Activated CD4-positive, alpha-beta T cell treated with anti-CD3 and anti-CD28 coated beads, Interleukin-2, amount 10 ng/mL, durations not matched to agents 24 days and 14 days (primary cell): Measurements from ENCODE around the gene TUBB1. TPM values are rescaled to one million over a fixed set of nuclear protein-coding genes. Genes with fewer than 3 reads are reported as not detected.
"Not testable (repeated sequence)": the region's sequence is repeated elsewhere in the genome, so short reads cannot be mapped to it uniquely, and the experiment has no call there.

ENCODE experiments used
- DNase-seq: peaks from one replicate; pipeline ENCODE4 v3.0.0; 2022
- H3K27ac Mint-ChIP-seq: one replicate; pipeline ENCODE4 v1.8.0; 2022; ENCODE audit warnings: mild to moderate bottlenecking, mixed read lengths
- H3K27me3 Mint-ChIP-seq: one replicate; pipeline ENCODE4 v1.8.0; 2022; ENCODE audit warnings: mixed read lengths
- H3K36me3 Mint-ChIP-seq: one replicate; pipeline ENCODE4 v1.8.0; 2022; ENCODE audit warnings: low read depth, mild to moderate bottlenecking, mixed read lengths
- H3K4me1 Mint-ChIP-seq: one replicate; pipeline ENCODE4 v1.8.0; 2021; ENCODE audit warnings: mixed read lengths
- H3K4me3 Mint-ChIP-seq: one replicate; pipeline ENCODE4 v1.8.0; 2022; ENCODE audit warnings: mild to moderate bottlenecking, moderate library complexity, mixed read lengths
- H3K9me3 Mint-ChIP-seq: one replicate; pipeline ENCODE4 v1.8.0; 2021; ENCODE audit warnings: mixed read lengths
- intact Hi-C: fragments of 100-400 bp; cut with micrococcal nuclease; formaldehyde crosslinking; loops from one replicate; pipeline ENCODE4 v1.15.1; 2023
- total RNA-seq: library from RNA; stranded (reverse); gene quantifications from 2 replicates; pipeline ENCODE4 v1.2.3, GENCODE V29; 2022

The TUBB1 gene
- total RNA-seq, 1 donor from 2014 or later = not detected

DNA sequence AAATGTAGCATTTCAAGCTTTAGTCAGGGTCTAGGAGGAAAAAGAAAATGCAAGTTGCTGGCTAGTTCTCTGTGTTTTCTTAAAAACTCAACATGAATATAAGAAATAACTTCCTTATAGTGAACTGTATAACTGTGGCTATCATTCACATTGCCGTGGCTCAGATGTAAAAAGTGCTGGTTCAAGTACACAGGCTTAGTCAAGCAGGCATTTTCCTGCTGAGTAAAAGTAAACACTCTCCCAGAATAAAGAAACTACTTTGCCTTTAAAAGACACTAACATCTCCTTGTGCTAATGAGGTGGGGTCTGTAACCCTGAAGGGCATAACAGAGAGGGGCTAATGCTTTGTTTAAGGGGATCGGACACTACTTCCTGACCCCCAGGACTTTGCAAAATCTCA is 9.6 kb downstream of the TUBB1 start:
- peaks cover 70% of the 10 kb centered on the region for H3K36me3 Mint-ChIP-seq
- H3K4me3 Mint-ChIP-seq = peak overlapping the region; percentile 66
- no peaks in the 10 kb centered on the region for H3K9me3 Mint-ChIP-seq
- H3K4me1 Mint-ChIP-seq = peaks cover 55% of the 10 kb centered on the region
- H3K27me3 Mint-ChIP-seq = no peaks in the 10 kb centered on the region
- H3K27ac Mint-ChIP-seq = no peak overlapping the region
- intact Hi-C loops = no loop called here
- no peak for DNase-seq

DNA sequence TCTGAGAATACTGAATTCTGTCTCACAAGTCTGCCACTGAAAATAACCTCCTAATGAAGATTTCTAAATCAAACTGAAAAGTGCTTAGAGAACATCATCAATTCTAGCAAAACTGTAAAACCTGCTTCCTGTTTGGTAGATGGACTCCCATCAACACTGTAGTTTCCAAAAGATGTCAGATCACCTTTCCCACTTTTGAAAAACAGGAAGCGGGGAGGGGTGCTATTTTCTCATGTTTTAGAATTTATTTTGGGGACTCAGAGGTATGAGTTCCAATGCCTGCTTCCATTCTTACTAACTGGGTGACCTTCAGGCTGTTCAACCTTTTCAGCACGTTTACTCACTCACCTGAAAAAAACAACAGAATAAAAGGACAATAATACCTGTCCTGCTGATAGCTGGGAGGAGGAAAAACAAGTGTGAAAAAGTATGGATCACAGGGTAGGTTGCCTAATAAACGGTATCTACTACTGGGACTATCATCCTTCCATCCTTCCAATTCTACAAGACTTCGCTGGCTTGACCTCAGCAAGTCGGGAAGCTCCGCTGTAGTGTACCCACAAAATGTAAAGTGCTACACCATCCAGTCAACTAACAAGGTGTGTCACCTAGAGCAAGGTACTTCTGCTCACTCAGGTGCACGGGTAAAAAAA is 11.8 kb downstream of the TUBB1 start:
- H3K27ac Mint-ChIP-seq = peak overlapping the region; percentile 97
- H3K4me3 Mint-ChIP-seq = peak overlapping the region; percentile 95
- intact Hi-C loops = loop anchor here (1.0 to 5.0 kb wide), 3 partner anchors 24 to 379 kb away; partner anchors contain the start of genes CTSZ and STX16
- peak; percentile 68 for DNase-seq
- no peaks in the 10 kb centered on the region for H3K27me3 Mint-ChIP-seq
- no peaks in the 10 kb centered on the region for H3K9me3 Mint-ChIP-seq
- peaks cover 69% of the 10 kb centered on the region for H3K36me3 Mint-ChIP-seq
- peaks cover 60% of the 10 kb centered on the region for H3K4me1 Mint-ChIP-seq

DNA sequence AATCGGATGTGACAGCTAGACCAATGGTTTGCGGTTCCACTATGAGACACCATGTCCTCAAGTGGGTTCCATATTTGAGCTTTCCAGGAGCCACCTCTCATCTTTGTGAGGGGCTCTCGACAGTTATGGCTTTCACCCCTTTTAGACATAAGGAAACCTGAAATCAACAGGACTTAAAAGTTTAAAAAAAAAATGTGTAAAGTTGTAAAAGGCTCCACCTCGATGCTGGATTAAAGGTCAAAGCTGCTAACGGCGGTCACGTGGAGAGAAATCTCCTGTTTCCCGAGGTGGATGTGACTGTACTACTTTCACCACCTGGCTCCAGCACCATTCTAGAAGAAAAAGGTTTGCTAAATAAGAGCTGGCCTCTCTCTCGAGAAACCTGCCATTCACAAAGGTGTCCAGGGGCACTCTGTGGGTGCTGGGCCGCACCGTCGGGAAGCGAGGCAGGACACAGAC is 12.4 kb downstream of the TUBB1 start:
- intact Hi-C loops = loop anchor here (1.0 to 5.0 kb wide), 6 partner anchors 11 to 379 kb away; partner anchors contain the start of genes CTSZ, NELFCD, PRELID3B and STX16
- Mint-ChIP-seq H3K4me1 (peaks cover 56% of the 10 kb centered on the region), H3K9me3 (no peaks in the 10 kb centered on the region), H3K27ac (peak overlapping the region; percentile 97), H3K36me3 (peaks cover 65% of the 10 kb centered on the region), H3K4me3 (peak overlapping the region; percentile 95), H3K27me3 (no peaks in the 10 kb centered on the region)
- no peak for DNase-seq

DNA sequence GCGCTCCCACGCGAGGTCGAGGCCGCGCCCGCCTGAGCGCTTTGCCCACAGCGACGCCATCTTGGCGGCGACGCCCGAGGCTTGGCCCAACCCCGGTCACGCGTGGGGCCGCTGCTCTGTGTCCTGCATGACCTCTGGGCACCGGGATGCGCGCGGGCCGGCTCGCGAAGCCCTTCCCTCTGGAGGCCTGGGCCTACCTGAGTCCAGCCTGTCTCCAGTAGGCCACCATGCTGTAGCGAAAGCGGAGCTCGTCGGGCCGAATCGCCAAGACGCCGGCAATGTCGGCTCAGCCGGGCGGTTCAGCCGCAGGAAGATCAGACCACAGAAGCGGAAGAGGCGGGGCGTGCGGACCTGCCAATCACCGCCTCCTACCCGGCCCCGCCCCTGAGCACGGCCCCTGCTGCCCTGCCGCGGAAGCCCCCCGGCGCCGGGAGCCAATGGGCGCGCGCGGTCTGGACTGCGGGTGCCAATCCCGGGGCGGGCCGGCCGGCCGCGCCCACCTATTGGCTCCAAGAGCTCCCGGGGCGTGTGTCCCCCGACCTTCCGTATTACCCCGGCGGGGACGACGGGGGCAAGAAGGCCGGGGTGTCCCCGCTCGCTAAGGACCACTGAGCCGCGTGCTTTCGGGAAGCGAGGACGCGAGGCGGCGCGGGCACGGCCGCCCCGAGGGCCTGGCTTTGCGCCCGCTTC is 12.9 kb downstream of the TUBB1 start, which contains the start of gene ATP5F1E:
ATP5F1E (minus strand) TSS at position 313 of the 690 bp plus-strand sequence; CDS start at position 229, 84 bp downstream.
- H3K4me3 Mint-ChIP-seq = peak within 1 kb of the TSS; percentile 95
- DNase-seq = peak; percentile 99
- H3K36me3 Mint-ChIP-seq = peaks cover 65% of the 10 kb centered on the region
- H3K4me1 Mint-ChIP-seq = peaks cover 56% of the 10 kb centered on the region
- intact Hi-C loops = loop anchor here (1.0 to 5.0 kb wide), 5 partner anchors 10 to 380 kb away; partner anchors contain the start of genes NELFCD, PRELID3B and STX16
- H3K9me3 Mint-ChIP-seq = no peaks in the 10 kb centered on the region
- peak within 1 kb of the TSS; percentile 97 for H3K27ac Mint-ChIP-seq
- H3K27me3 Mint-ChIP-seq = no peaks in the 10 kb centered on the region

DNA sequence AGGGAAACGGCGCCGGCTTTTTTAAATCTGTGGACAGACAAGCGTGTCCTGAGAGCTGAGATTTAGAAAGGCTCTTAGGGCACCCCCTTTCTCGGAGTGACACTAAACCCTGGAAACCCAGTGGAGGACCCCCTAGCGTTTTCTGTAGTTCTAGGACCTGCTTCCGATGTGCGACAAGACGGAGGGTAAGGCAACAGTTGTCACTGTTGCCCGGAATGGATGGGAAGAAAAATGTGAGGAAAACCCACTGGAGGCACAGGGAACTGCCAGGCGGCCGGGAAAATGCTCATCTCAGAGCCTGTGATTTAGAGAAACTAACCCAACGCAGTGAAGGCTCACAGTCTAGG is 13.5 kb downstream of the TUBB1 start:
- peaks cover 53% of the 10 kb centered on the region for H3K4me1 Mint-ChIP-seq
- peaks cover 65% of the 10 kb centered on the region for H3K36me3 Mint-ChIP-seq
- H3K27ac Mint-ChIP-seq = peak overlapping the region; percentile 91
- intact Hi-C loops = loop anchor here (1.0 to 5.0 kb wide), 5 partner anchors 10 to 380 kb away; partner anchors contain the start of genes NELFCD, PRELID3B and STX16
- H3K9me3 Mint-ChIP-seq = no peaks in the 10 kb centered on the region
- peak overlapping the region; percentile 95 for H3K4me3 Mint-ChIP-seq
- no peak for DNase-seq
- H3K27me3 Mint-ChIP-seq = no peaks in the 10 kb centered on the region

DNA sequence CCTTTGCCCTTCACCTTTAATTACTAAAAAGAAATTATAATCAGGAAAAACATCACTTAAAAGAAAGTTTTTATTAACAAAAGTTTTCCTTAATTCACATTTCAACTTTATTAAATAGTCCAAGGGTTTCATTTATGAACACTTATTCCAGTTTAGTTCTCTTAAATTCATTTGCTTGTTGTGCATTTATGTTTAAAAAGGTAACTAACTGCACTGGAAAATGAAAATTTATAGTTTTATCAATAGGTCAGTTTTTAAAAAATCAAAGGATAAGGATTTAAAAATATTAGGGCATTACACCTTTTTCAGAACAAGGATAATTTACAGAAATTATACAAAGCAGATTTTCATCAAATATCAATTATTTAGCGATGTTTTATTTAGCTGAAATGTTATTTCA is 13.9 kb downstream of the TUBB1 start:
- H3K27me3 Mint-ChIP-seq = no peaks in the 10 kb centered on the region
- H3K4me1 Mint-ChIP-seq = peaks cover 51% of the 10 kb centered on the region
- DNase-seq = no peak
- peak overlapping the region; percentile 95 for H3K4me3 Mint-ChIP-seq
- no peaks in the 10 kb centered on the region for H3K9me3 Mint-ChIP-seq
- H3K27ac Mint-ChIP-seq = peak overlapping the region; percentile 91
- H3K36me3 Mint-ChIP-seq = peaks cover 65% of the 10 kb centered on the region
- intact Hi-C loops = loop anchor here (2.0 to 5.0 kb wide), 3 partner anchors 52 to 381 kb away; partner anchors contain the start of genes NELFCD and STX16

DNA sequence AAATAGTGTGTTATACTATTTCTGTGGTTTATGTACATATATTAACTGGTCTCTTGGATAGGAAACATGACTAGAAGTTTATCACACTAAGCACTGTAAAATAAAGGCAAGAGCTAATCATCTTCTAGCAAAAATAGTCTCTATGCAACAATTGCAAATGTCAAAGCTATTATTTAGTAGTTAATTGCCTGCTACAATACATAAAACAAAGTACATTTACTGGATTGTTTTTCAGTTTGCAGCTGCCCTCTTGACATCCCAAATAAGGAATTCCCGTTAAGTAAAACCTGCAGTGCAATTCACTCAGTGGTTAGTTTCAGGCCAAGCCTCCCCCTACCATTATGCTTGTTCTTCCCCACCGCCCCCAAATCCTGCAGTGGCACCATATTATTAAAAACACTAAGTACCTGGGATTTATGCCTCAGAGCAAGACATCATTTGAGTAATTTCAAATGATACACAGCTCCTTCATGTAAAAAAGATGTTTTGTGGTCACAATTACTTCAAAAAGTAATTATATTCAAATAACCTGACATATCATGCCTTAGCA is 14.5 kb downstream of the TUBB1 start:
- H3K36me3 Mint-ChIP-seq = peaks cover 62% of the 10 kb centered on the region
- peak overlapping the region; percentile 26 for H3K27ac Mint-ChIP-seq
- H3K9me3 Mint-ChIP-seq = no peaks in the 10 kb centered on the region
- intact Hi-C loops = loop anchor here (2.0 to 5.0 kb wide), 3 partner anchors 53 to 381 kb away; partner anchors contain the start of genes NELFCD and STX16
- H3K27me3 Mint-ChIP-seq = no peaks in the 10 kb centered on the region
- H3K4me1 Mint-ChIP-seq = peaks cover 48% of the 10 kb centered on the region
- peak; percentile 53 for DNase-seq
- H3K4me3 Mint-ChIP-seq = no peak overlapping the region

DNA sequence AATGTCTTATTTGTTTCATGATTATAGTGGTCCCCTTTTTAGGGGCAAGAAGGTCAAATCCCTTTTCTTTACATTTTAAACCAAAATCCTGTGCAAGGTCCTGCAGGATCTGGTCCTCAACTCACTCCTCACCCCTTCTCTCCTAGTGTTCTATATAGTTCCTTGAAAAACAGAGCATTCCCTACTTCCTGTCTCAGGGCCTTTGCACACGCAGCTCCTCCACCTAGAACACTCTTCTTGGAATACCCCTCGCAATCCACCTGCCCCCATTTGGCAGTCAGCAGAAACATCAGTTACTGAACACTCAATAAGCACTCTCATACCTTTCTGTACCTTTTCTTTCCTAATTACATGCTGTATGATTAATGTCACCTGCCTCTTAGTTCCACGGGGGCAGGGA is 16.2 kb downstream of the TUBB1 start:
- no peak overlapping the region for H3K27ac Mint-ChIP-seq
- H3K9me3 Mint-ChIP-seq = no peaks in the 10 kb centered on the region
- no peak overlapping the region for H3K4me3 Mint-ChIP-seq
- DNase-seq = peak; percentile 51
- H3K36me3 Mint-ChIP-seq = peaks cover 58% of the 10 kb centered on the region
- intact Hi-C loops = no loop called here
- H3K4me1 Mint-ChIP-seq = peaks cover 47% of the 10 kb centered on the region
- no peaks in the 10 kb centered on the region for H3K27me3 Mint-ChIP-seq

DNA sequence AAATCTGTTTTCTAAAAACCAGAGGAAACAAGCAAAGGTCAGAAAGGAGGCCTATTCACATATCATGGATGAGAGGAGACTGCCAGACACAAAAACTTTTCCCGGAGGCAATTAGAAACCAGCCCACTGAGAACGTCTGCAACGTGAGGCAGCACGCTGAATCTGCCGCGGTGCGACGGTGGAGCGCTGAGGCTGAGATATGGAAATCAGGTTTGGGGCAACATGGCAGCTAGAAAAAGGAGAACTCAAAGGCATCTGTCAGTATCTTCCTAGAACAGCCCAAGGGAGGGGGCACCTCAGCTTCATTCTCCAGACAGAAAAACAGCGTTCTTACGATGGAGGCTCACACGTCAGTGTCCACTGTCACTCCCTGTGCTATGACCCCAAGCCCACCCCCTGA is 18.2 kb downstream of the TUBB1 start:
- Mint-ChIP-seq H3K27me3 (no peaks in the 10 kb centered on the region), H3K4me1 (peaks cover 49% of the 10 kb centered on the region), H3K36me3 (peaks cover 60% of the 10 kb centered on the region), H3K4me3 (no peak overlapping the region), H3K27ac (no peak overlapping the region), H3K9me3 (no peaks in the 10 kb centered on the region)
- intact Hi-C loops = no loop called here
- DNase-seq = peak; percentile 52

DNA sequence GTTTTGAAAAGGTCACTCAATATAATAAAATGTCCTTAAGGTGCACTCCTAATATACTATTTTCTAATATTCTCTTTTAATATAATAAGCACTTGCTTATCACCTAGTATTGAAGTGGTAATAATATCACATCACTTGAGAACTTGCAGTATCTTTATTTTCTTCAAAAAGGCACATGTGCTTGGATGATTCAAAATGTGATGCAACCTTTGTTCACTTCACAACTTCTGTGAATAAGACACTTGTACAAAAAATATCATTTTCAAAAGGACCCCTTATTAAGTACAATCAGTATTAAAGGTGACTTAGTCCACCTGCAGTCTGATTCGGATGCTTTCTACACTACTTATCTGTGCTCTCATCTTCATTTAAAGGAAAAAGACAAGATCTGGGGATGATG is 20.0 kb downstream of the TUBB1 start:
- Mint-ChIP-seq H3K27me3 (no peaks in the 10 kb centered on the region), H3K36me3 (peaks cover 53% of the 10 kb centered on the region), H3K4me1 (peaks cover 55% of the 10 kb centered on the region), H3K9me3 (no peaks in the 10 kb centered on the region), H3K4me3 (peak overlapping the region; percentile 93), H3K27ac (peak overlapping the region; percentile 59)
- DNase-seq = peak; percentile 48
- intact Hi-C loops = no loop called here

DNA sequence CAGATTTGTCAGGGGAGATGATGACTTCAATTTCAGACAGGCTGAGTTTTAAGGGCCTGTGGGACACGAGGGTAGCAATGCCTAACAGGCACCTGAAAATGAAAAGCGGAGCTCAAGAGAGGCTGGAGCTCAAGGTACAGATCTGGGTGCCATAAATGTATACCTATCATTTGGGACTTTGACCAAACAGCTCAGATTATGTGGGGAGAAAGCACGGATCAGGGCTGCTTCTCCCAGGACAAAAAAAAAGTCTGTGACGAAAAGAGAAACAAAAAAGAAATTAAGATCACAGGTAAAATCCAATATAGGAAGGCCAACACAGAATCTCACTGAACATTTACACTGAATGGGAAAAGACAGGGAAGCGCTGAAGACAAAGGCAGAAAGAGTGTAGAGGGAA is 21.4 kb downstream of the TUBB1 start:
- Mint-ChIP-seq H3K4me3 (peak overlapping the region; percentile 93), H3K27me3 (no peaks in the 10 kb centered on the region), H3K27ac (peak overlapping the region; percentile 65), H3K36me3 (peaks cover 43% of the 10 kb centered on the region), H3K4me1 (peaks cover 48% of the 10 kb centered on the region), H3K9me3 (no peaks in the 10 kb centered on the region)
- DNase-seq = peak; percentile 43
- intact Hi-C loops = loop anchor here (5.0 to 10.0 kb wide), 2 partner anchors 182 to 1646 kb away; partner anchors contain the start of gene RBM38

DNA sequence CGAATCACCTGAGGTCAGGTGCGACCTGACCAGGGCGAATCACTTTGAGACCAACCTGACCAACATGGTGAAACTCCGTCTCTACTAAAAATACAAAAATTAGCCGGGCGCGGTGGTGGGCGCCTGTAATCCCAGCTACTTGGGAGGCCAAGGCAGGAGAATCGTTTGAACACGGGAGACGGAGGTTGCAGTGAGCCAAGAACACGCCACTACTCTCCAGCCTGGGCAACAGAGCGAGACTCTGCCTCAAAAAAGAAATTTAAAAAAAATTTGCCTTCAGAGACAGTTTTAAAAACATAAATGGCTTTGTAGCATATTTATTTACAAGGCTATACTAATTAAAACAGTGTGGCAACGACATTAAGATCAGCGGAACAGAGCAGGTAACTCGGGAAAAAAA is 22.3 kb downstream of the TUBB1 start:
- intact Hi-C loops = loop anchor here (5.0 to 10.0 kb wide), 2 partner anchors 181 to 1647 kb away; partner anchors contain the start of gene RBM38
- peak overlapping the region; percentile 69 for H3K27ac Mint-ChIP-seq
- H3K4me3 Mint-ChIP-seq = peak overlapping the region; percentile 93
- H3K36me3 Mint-ChIP-seq = peaks cover 40% of the 10 kb centered on the region
- not testable (repeated sequence) for DNase-seq, H3K27me3 Mint-ChIP-seq, H3K9me3 Mint-ChIP-seq
- H3K4me1 Mint-ChIP-seq = peaks cover 48% of the 10 kb centered on the region

DNA sequence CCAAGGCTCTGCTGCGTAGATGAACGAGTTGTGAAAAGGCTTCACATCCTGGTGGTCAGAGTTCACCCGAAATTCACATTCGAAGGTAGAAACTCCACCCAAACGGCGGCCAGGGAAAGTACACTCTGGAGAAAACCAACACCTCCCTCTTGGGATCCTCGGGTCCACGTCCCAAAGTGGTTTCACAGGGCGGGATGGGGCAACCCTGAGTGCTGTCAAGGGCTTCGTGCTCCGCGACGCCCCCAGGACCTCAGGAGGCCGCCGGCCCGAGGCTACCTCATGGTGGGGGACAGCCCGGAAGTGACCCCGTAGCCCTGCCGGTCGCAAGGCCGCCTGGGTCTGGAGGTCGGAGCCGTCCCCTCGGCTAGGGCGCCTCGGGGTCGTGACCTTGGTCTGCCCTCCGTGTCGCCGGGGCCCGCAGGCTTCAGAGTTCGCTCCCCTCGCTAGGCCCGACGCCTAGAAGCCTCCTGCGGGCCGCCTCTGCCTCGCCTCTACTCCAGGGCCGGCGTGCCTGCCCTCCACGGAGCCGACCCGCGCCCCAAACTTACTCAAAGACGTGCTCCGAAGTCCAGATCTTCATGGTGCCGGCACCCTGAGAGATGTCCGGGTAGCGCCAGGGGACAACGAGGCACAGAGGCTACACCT is 23.0 kb downstream of the TUBB1 start, which contains the start of gene PRELID3B:
PRELID3B (minus strand) TSS at position 636 of the 645 bp plus-strand sequence; CDS start at position 580, 56 bp downstream.
- H3K9me3 Mint-ChIP-seq = no peaks in the 10 kb centered on the region
- peak within 1 kb of the TSS; percentile 96 for H3K27ac Mint-ChIP-seq
- peaks cover 32% of the 10 kb centered on the region for H3K36me3 Mint-ChIP-seq
- DNase-seq = peak; percentile 82
- intact Hi-C loops = loop anchor here (1.0 to 10.0 kb wide), 3 partner anchors 10 to 1647 kb away; partner anchors contain the start of genes ATP5F1E and RBM38
- H3K4me1 Mint-ChIP-seq = peaks cover 42% of the 10 kb centered on the region
- H3K4me3 Mint-ChIP-seq = peak within 1 kb of the TSS; percentile 93
- H3K27me3 Mint-ChIP-seq = no peaks in the 10 kb centered on the region
